ENCODE measurements around the gene PNPLA7. TPM values are rescaled to one million over a fixed set of nuclear protein-coding genes. Genes with fewer than 3 reads are reported as not detected.

The PNPLA7 gene
- total and polyA plus RNA-seq, 2 of the 13 experiments (the other 11 are each of a cell fraction or from before 2014, with no cell fraction given) = 0.42 to 1.5 TPM

DNA sequence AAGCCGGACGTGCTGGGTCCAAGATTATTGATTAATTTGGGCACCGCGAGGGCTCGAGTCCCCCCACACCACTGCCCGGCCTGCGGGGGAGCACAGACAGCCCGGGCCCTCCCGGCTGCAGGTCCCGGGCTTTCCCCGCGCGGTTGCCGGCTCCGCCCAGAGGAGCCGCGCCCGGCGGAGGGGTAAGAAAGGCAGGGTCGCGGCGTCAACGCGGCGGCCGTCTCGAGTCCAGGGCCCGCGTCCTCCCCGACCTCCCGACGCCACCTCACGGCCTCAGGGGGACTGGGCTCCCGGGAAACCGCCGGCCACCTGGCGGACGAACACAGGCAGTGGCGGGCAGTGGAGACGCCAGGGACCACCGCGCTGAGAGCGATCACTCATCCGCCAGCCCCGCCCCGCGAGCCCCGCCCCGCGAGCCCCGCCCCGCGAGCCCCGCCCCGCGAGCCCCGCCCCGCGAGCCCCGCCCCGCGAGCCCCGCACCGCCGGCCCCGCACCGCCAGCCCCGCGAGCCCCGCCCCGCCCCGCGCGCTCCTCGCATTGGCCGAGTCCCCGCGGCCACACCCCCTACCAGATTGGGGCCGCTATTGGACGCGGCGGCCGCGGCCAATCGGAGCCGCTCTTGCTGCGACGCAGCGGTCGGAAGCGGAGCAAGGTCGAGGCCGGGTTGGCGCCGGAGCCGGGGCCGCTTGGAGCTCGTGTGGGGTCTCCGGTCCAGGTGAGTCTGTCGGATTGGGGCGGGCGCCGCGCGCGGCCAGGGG lies 1.2 kb upstream of the PNPLA7 start, which contains the start of gene MRPL41 (continued):
- TF ChIP-seq HNF4A (CRISPR knock-in tag; IDR thresholded peaks at IDR 0.05) (no peak), ZNF367 (CRISPR knock-in tag; IDR thresholded peaks at IDR 0.05; ENCODE audit: borderline replicate concordance) (no peak), YY1 (IDR thresholded peaks at IDR 0.05; ENCODE audit: insufficient read depth, insufficient replicate concordance, low read depth, low read length) (no peak), MEIS2 (CRISPR knock-in tag; IDR thresholded peaks at IDR 0.05) (no peak), ZNF570 (CRISPR knock-in tag; IDR thresholded peaks at IDR 0.05; ENCODE audit: borderline replicate concordance) (no peak), ZNF850 (CRISPR knock-in tag; conservative IDR thresholded peaks at IDR 0.05) (no peak), TBX2 (CRISPR knock-in tag; IDR thresholded peaks at IDR 0.05; ENCODE audit: borderline replicate concordance) (peak; percentile 46; the same call in 1 of the 2 replicates), STAT5B (CRISPR knock-in tag; IDR thresholded peaks at IDR 0.05) (no peak), ZNF597 (CRISPR knock-in tag; IDR thresholded peaks at IDR 0.05) (no peak), ZNF235 (CRISPR knock-in tag; IDR thresholded peaks at IDR 0.05; ENCODE audit: borderline replicate concordance) (no peak), NR2F2 (IDR thresholded peaks at IDR 0.05; ENCODE audit: borderline replicate concordance, low read depth) (no peak), SP1 (IDR thresholded peaks at IDR 0.05) (no peak), SP1 (CRISPR knock-in tag; IDR thresholded peaks at IDR 0.05) (peak; percentile 58; the same call in 1 of the 2 replicates), ATF7 (IDR thresholded peaks at IDR 0.05) (no peak), ATF7 (CRISPR knock-in tag; IDR thresholded peaks at IDR 0.05) (no peak), ATF5 (CRISPR knock-in tag; IDR thresholded peaks at IDR 0.05; ENCODE audit: low read depth) (no peak), NCOR1 (IDR thresholded peaks at IDR 0.05; ENCODE audit: borderline replicate concordance, low read length) (no peak), HNRNPLL (IDR thresholded peaks at IDR 0.05; ENCODE audit: low read depth, low read length, poor library complexity, severe bottlenecking) (peak; percentile 43), XRCC5 (optimal IDR thresholded peaks at IDR 0.05; ENCODE audit: low read length) (no peak), SMARCE1 (IDR thresholded peaks at IDR 0.05; ENCODE audit: borderline replicate concordance) (no peak), BCLAF1 (IDR thresholded peaks at IDR 0.05) (no peak), MIER2 (CRISPR knock-in tag; IDR thresholded peaks at IDR 0.05) (no peak), HOXA3 (CRISPR knock-in tag; IDR thresholded peaks at IDR 0.05) (peak; percentile 9)
- TF ChIP-seq, protein P1, sequence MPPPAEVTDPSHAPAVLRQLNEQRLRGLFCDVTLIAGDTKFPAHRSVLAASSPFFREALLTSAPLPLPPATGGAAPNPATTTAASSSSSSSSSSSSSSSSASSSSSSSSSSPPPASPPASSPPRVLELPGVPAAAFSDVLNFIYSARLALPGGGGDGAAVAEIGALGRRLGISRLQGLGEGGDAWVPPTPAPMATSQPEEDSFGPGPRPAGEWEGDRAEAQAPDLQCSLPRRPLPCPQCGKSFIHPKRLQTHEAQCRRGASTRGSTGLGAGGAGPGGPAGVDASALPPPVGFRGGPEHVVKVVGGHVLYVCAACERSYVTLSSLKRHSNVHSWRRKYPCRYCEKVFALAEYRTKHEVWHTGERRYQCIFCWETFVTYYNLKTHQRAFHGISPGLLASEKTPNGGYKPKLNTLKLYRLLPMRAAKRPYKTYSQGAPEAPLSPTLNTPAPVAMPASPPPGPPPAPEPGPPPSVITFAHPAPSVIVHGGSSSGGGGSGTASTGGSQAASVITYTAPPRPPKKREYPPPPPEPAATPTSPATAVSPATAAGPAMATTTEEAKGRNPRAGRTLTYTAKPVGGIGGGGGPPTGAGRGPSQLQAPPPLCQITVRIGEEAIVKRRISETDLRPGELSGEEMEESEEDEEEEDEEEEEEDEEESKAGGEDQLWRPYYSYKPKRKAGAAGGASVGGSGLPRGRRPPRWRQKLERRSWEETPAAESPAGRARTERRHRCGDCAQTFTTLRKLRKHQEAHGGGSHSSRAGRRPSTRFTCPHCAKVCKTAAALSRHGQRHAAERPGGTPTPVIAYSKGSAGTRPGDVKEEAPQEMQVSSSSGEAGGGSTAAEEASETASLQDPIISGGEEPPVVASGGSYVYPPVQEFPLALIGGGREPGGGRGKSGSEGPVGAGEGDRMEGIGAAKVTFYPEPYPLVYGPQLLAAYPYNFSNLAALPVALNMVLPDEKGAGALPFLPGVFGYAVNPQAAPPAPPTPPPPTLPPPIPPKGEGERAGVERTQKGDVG (CRISPR knock-in tag; IDR thresholded peaks at IDR 0.05; ENCODE audit: borderline replicate concordance) = no peak

Data from HepG2 (cell line).